ENCODE results near the gene RNU1-4.
"Not testable (repeated sequence)": the region's sequence is repeated elsewhere in the genome, so short reads cannot be mapped to it uniquely, and the experiment has no call there.

DNA sequence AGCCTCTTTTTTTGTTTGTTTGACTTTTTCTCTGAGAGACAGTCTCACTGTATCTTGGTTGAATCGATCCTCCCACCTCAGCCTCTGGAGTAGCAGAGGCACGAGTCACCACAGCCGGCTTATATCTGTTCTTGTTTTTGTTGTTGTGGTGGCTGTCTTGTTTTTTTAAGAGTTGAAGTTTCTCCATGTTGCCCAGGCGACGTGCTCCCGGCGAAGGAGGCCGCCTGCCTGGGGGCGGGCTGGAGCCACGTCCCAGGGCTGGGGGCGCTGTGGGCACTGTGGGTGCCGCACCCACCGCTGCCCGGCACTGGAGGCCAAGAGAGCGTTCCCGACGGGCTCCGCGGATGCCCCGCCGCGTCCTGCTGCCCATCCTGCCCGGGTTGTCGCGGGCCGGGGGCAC, 8.4 kb downstream of the RNU1-4 start:
- TF ChIP-seq EP300 (IDR thresholded peaks at IDR 0.05) = not testable (repeated sequence)
- TF ChIP-seq, protein P1, sequence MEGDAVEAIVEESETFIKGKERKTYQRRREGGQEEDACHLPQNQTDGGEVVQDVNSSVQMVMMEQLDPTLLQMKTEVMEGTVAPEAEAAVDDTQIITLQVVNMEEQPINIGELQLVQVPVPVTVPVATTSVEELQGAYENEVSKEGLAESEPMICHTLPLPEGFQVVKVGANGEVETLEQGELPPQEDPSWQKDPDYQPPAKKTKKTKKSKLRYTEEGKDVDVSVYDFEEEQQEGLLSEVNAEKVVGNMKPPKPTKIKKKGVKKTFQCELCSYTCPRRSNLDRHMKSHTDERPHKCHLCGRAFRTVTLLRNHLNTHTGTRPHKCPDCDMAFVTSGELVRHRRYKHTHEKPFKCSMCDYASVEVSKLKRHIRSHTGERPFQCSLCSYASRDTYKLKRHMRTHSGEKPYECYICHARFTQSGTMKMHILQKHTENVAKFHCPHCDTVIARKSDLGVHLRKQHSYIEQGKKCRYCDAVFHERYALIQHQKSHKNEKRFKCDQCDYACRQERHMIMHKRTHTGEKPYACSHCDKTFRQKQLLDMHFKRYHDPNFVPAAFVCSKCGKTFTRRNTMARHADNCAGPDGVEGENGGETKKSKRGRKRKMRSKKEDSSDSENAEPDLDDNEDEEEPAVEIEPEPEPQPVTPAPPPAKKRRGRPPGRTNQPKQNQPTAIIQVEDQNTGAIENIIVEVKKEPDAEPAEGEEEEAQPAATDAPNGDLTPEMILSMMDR (IDR thresholded peaks at IDR 0.05) = not testable (repeated sequence)
